K562 (cell line): Measurements from ENCODE around the gene ZNF181. TPM values are rescaled to one million over a fixed set of nuclear protein-coding genes. Genes with fewer than 3 reads are reported as not detected.

ENCODE experiments used
- ATAC-seq: fragments of 200-7000 bp; cut with Tn5 transposase; 3 replicates; pipeline ENCODE4 v1.9.1; 2020; ENCODE audit warnings: moderate library complexity
- BruUV-seq: library from RNA; stranded (reverse); fragments of 400-500 nt; replicated peaks from 2 replicates; lab custom pipeline; 2021; lab: Mats Ljungman, UMichigan
- CTCF ChIA-PET: fragments of 300-600 bp; formaldehyde crosslinking; extraction: SDS; loops from one replicate; lab custom pipeline; 2021; ENCODE audit warnings: low intra/inter-chr PET ratio; lab: Yijun Ruan, JAX
- POLR2A ChIA-PET: fragments of 300-600, 350-650 bp; sonication (Branson Sonifier 250); formaldehyde crosslinking; extraction: SDS; loops from one replicate; lab custom pipeline; 2021; ENCODE audit warnings: antibody characterized with exemption, inconsistent platforms; lab: Yijun Ruan, JAX
- DNase-seq, 4 experiments: peaks; one replicate each; pipeline versions ENCODE4 v3.0.0 to v3.0.0-alpha.2; 2011 to 2018; ENCODE audit warnings: low spot score in 3 of 4, mixed read lengths in 3 of 4; ENCODE audit errors: extremely low read depth in 1 of 4
- FAIRE-seq: peaks from 2 replicates; lab custom pipeline; 2011; peaks lifted over from hg19 to GRCh38; lab: Jason Lieb, UNC
- H2AFZ ChIP-seq: 2 replicates; pipeline ENCODE4 v1.6.0; 2011; ENCODE audit warnings: low read depth, low read length, control low read depth, inconsistent platforms
- H3K27ac ChIP-seq: fragments of 200-600 bp; 3 replicates; pipeline ENCODE4 v1.8.0; 2011; ENCODE audit warnings: low read depth, mild to moderate bottlenecking, control low read depth, inconsistent platforms, low read length, moderate library complexity, mixed read lengths; ENCODE audit errors: extremely low read depth
- H3K27me3 ChIP-seq, 2 experiments: fragments of 300-600 bp in 1 of 2; 2 replicates in 1 of 2; 3 replicates in 1 of 2; pipeline versions ENCODE4 v1.6.0 to v1.8.0; 2011; ENCODE audit warnings: inconsistent platforms in 2 of 2, low read length in 2 of 2, mild to moderate bottlenecking in 1 of 2, mixed read lengths in 1 of 2, moderate library complexity in 1 of 2; ENCODE audit not compliant: control insufficient read depth in 2 of 2, insufficient read depth in 2 of 2
- H3K36me3 ChIP-seq: fragments of 300-600 bp; 3 replicates; pipeline ENCODE4 v1.8.0; 2011; ENCODE audit warnings: mild to moderate bottlenecking, low read length, inconsistent platforms; ENCODE audit not compliant: control insufficient read depth, insufficient read depth
- H3K4me1 ChIP-seq, 2 experiments: fragments of 200-600 bp in 1 of 2; replicated peaks in 1 of 2; 2 replicates in 1 of 2; 3 replicates in 1 of 2; pipeline versions ENCODE4 v1.5.1 to v1.8.0; 2011; ENCODE audit warnings: inconsistent platforms in 2 of 2, low read length in 2 of 2, mild to moderate bottlenecking in 1 of 2, mixed read lengths in 1 of 2, moderate library complexity in 1 of 2; ENCODE audit not compliant: control insufficient read depth in 2 of 2, insufficient read depth in 2 of 2
- H3K4me2 ChIP-seq: 2 replicates; pipeline ENCODE4 v1.6.1; 2011; ENCODE audit warnings: low read length, control low read depth, inconsistent platforms, mixed read lengths; ENCODE audit not compliant: insufficient read depth
- H3K4me3 ChIP-seq: fragments of 200-600 bp; sonication (generic), shearing (Covaris generic); 2 replicates; pipeline ENCODE4 v1.5.1; 2016; ENCODE audit warnings: control low read depth, inconsistent platforms
- H3K79me2 ChIP-seq: fragments of 200-600 bp; 3 replicates; pipeline ENCODE4 v1.8.0; 2011; ENCODE audit warnings: low read length, inconsistent platforms; ENCODE audit not compliant: control insufficient read depth, insufficient read depth
- H3K9ac ChIP-seq, 2 experiments: 2 replicates each; pipeline versions ENCODE4 v1.6.0 to v1.6.1; 2011; ENCODE audit warnings: low read depth in 2 of 2, low read length in 2 of 2, control low read depth in 1 of 2, inconsistent platforms in 1 of 2, mild to moderate bottlenecking in 1 of 2, mixed read lengths in 1 of 2; ENCODE audit not compliant: insufficient read depth in 1 of 2
- H3K9me1 ChIP-seq: one replicate; pipeline ENCODE4 v1.6.0; 2011; ENCODE audit warnings: inconsistent platforms, mild to moderate bottlenecking, low read length, moderate library complexity; ENCODE audit not compliant: control insufficient read depth, insufficient read depth
- H3K9me3 ChIP-seq: replicated peaks from 2 replicates; pipeline ENCODE4 v1.5.1; 2011; ENCODE audit warnings: low read depth, low read length, inconsistent platforms; ENCODE audit not compliant: control insufficient read depth, insufficient read depth
- H4K20me1 ChIP-seq: replicated peaks from 2 replicates; pipeline ENCODE4 v1.6.1; 2011; ENCODE audit warnings: low read length, inconsistent platforms, mixed read lengths; ENCODE audit not compliant: control insufficient read depth, insufficient read depth
- ARHGAP35 ChIP-seq: fragments of 450-650 bp; IDR thresholded peaks from 2 replicates; pipeline ENCODE4 v1.6.1; 2018; ENCODE audit not compliant: partially characterized antibody
- SPI1 ChIP-seq: IDR thresholded peaks from 2 replicates; pipeline ENCODE4 v1.6.1; 2011; ENCODE audit warnings: low read depth, low read length, control low read depth, borderline replicate concordance
- ZNF224 ChIP-seq: sonication (generic); formaldehyde crosslinking; IDR thresholded peaks from 2 replicates; pipeline ENCODE4 v1.8.0; 2022; ENCODE audit warnings: mild to moderate bottlenecking, missing genetic modification reagents
- ZNF583 ChIP-seq: fragments of 250-450 bp; sonication (Bioruptor Pico); IDR thresholded peaks from 2 replicates; pipeline ENCODE4 v1.4.0; 2020
- WGBS: fragments of 100-300 bp; shearing (Covaris generic); methylation state at CpG from one replicate; pipeline ENCODE4 v1.1.6; 2016; ENCODE audit warnings: low coverage, mixed read lengths; ENCODE audit not compliant: insufficient coverage; ENCODE audit errors: missing lambda C conversion rate; 5-methylcytosine and 5-hydroxymethylcytosine counted together
- in situ Hi-C: fragments of 300-500 bp; cut with MboI; formaldehyde crosslinking; loops from 4 replicates; pipeline ENCODE4 v1.15.0; 2018; ENCODE audit warnings: inconsistent platforms, mixed read lengths
- intact Hi-C: fragments of 100-400 bp; cut with micrococcal nuclease; formaldehyde crosslinking; loops from 2 replicates; pipeline ENCODE4 v1.14.2; 2022
- polyA plus RNA-seq, 8 experiments: library from polyadenylated mRNA; depleted of rRNA in 4 of 8; stranded (reverse) in 5 of 8; unstranded in 3 of 8; fragments of >200 nt; fragmentation: Nextera tagmentation in 2 of 8; fragmentation: Illumina TruSeq in 1 of 8; extraction: Ambion mirVana in 2 of 8; extraction: Trizol in 1 of 8; gene quantifications; 2 replicates each; pipeline versions ENCODE4 v1.2.1 to v1.2.3, GENCODE V29; 2011 to 2014; ENCODE audit warnings: inconsistent platforms in 1 of 8, missing spikeins in 1 of 8
- total RNA-seq, 7 experiments: library from RNA; depleted of rRNA in 6 of 7; stranded (reverse); fragments of >200 nt in 6 of 7; fragmentation: Illumina TruSeq in 2 of 7; extraction: Trizol in 2 of 7; gene quantifications; 2 replicates each; pipeline versions ENCODE4 v1.2.1 to v1.2.3, GENCODE V29; 2011 to 2021; ENCODE audit warnings: low replicate concordance in 1 of 7

ZNF181 gene
- total and polyA plus RNA-seq, 9 of the 15 experiments (the other 6 are each of a cell fraction or from before 2014, with no cell fraction given), result 4.3 to 20.3 (median 12.1) TPM

DNA sequence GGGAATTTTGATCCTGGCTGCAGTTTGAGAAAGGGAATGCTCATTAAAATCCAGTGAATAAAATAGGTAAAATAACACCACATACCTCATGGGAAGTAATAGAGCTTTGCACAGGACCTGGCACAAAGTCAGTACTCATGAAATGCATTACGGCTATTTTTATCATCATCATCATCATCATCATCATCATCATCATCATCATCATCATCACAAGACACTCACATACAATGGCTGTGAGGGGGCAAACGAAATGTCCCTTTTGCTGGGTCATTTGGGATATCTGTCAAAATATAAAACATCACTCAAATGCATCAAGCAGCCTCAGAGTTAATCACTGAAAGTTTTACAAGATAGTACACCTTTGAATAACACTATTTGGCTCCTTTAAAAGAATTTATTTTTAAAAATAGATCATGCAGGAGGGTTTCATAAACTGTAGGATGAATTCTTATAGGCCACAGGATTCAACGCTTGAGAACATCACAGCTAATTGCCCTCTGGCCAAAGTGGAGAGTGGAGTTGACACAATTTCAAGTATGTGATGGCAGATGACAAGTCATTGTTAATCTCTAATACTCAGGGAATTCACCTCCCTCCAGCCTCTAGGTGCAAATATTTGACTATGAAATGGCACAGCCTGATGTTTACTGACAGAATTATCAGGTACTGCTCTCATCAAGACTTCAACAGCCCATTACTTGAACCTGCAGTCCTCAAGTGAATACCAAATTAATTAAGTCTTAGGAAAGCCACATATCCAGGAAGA is 53.2 kb downstream of the ZNF181 start:
- H3K9me1 ChIP-seq, result no peaks in the 10 kb centered on the region
- H3K4me3 ChIP-seq, result no peak overlapping the region
- H2AFZ ChIP-seq, result no peak overlapping the region
- FAIRE-seq (no peak), DNase-seq (no peak), ATAC-seq (no peak)
- no peak overlapping the region for H3K4me2 ChIP-seq
- 0% methylated on average over 3 of the region's 3 CpGs for WGBS
- H3K79me2 ChIP-seq, result no peaks in the 10 kb centered on the region
- intact Hi-C loops, result no loop called here
- TF ChIP-seq ZNF224 (CRISPR knock-in tag) (no peak), ARHGAP35 (no peak)
- CTCF ChIA-PET, result no interaction called here
- BruUV-seq, result no TSS peak
- H3K27ac ChIP-seq, result no peak overlapping the region
- in situ Hi-C loops, result no loop called here
- H3K27me3 ChIP-seq, result no peaks in the 10 kb centered on the region
- H3K4me1 ChIP-seq, result no peaks in the 10 kb centered on the region
- H4K20me1 ChIP-seq, result no peaks in the 10 kb centered on the region
- no peaks in the 10 kb centered on the region for H3K9me3 ChIP-seq
- POLR2A ChIA-PET, result no interaction called here
- H3K9ac ChIP-seq, result no peak overlapping the region
- H3K36me3 ChIP-seq, result no peaks in the 10 kb centered on the region

DNA sequence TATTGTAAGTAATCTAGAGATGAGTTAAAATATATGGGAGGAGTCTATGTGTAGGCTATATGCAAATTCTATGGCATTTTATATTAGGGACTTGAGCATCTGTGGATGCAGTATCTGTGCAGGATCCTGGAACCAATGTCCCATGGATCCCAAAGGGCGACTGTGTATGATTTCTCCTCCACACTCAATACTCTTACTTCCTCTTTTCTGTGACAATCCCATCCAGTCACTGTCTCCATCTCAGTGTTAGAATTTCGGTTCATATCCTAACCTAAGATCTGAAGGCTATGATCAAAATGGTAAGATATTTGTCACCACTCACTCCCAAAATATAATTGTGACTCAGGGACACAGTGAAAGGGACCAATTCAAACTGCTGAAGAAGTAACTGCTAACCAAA is 54.0 kb downstream of the ZNF181 start:
- no TSS peak for BruUV-seq
- TF ChIP-seq ZNF583 (CRISPR knock-in tag), result no peak
- peak; percentile 93 for TF ChIP-seq SPI1
- TF ChIP-seq, all 486 proteins: peak for 1
- Histone ChIP-seq H3K4me3 (no peak overlapping the region), H2AFZ (no peak overlapping the region), H3K9me1 (no peaks in the 10 kb centered on the region), H4K20me1 (no peaks in the 10 kb centered on the region), H3K27me3 (no peaks in the 10 kb centered on the region), H3K4me1 (no peaks in the 10 kb centered on the region), H3K9me3 (no peaks in the 10 kb centered on the region), H3K79me2 (no peaks in the 10 kb centered on the region), H3K4me2 (no peak overlapping the region), H3K27ac (no peak overlapping the region), H3K36me3 (no peaks in the 10 kb centered on the region), H3K9ac (no peak overlapping the region)
- WGBS, result 0% methylated on average over 2 of the region's 2 CpGs
- POLR2A ChIA-PET, result no interaction called here
- FAIRE-seq (no peak), DNase-seq (no peak), ATAC-seq (no peak)
- CTCF ChIA-PET, result no interaction called here
- in situ Hi-C loops, result no loop called here
- intact Hi-C loops, result no loop called here
